Right lobe of liver (tissue), 4 donors: ENCODE measurements around the gene SEPTIN8.

ENCODE experiments used
- POLR2A ChIP-seq: fragments of 450-650 bp; IDR thresholded peaks from one replicate; pipeline ENCODE4 v1.6.1; 2017; ENCODE audit warnings: antibody characterized with exemption, mild to moderate bottlenecking
- TF ChIP-seq, protein P1 (sequence below), 4 donors: fragments of 200-600 bp in 3 of 4; fragments of 450-650 bp in 1 of 4; IDR thresholded peaks; one replicate each; pipeline versions ENCODE4 v1.5.1 to v1.8.0; 2016 to 2022; ENCODE audit warnings: antibody characterized with exemption in 4 of 4, mild to moderate bottlenecking in 2 of 4
- donor health status: DM: no; HTN: no; CAD: no.
- donor health status: DM: no; HTN: no; CAD: no.
- donor health status: DM: no; HTN: yes; CAD: no.

DNA sequence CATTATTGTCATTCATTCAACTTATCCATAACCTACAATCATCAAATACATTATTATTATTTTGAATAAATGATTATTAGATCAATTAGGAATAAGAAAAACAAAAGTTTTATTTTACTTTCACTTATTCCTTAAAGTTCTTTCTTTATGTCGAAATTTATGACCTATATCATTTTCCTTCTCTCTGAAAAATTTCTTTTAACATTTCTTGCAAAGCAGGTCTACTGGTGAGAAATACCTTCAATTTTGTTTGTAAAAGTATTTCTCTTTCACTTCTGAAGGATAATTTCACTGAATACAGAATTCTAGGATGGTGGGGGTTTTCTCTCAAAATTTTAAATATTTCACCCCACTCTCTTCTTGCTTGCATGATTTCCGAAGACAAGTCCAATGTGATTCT lies 32.4 kb downstream of the SEPTIN8 start:
- no peak for TF ChIP-seq POLR2A
- TF ChIP-seq, protein P1, sequence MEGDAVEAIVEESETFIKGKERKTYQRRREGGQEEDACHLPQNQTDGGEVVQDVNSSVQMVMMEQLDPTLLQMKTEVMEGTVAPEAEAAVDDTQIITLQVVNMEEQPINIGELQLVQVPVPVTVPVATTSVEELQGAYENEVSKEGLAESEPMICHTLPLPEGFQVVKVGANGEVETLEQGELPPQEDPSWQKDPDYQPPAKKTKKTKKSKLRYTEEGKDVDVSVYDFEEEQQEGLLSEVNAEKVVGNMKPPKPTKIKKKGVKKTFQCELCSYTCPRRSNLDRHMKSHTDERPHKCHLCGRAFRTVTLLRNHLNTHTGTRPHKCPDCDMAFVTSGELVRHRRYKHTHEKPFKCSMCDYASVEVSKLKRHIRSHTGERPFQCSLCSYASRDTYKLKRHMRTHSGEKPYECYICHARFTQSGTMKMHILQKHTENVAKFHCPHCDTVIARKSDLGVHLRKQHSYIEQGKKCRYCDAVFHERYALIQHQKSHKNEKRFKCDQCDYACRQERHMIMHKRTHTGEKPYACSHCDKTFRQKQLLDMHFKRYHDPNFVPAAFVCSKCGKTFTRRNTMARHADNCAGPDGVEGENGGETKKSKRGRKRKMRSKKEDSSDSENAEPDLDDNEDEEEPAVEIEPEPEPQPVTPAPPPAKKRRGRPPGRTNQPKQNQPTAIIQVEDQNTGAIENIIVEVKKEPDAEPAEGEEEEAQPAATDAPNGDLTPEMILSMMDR (IDR thresholded peaks at IDR 0.05): no peak
